Keratinocyte (primary cell): Measurements from ENCODE around the gene PCGF2. TPM values are rescaled to one million over a fixed set of nuclear protein-coding genes. Genes with fewer than 3 reads are reported as not detected.

Experiments used
- DNase-seq: peaks from one replicate; pipeline ENCODE4 v3.0.0-alpha.2; 2011; ENCODE audit warnings: low read depth, missing footprints, low spot score
- FAIRE-seq: peaks from 2 replicates; lab custom pipeline; 2011; peaks lifted over from hg19 to GRCh38; lab: Jason Lieb, UNC
- H2AFZ ChIP-seq: 2 replicates; pipeline ENCODE4 v1.6.0; 2012; ENCODE audit warnings: low read length, control low read depth, inconsistent platforms; ENCODE audit not compliant: control insufficient read depth
- H3K27ac ChIP-seq: 2 replicates; pipeline ENCODE4 v1.5.1; 2011; ENCODE audit warnings: low read length; ENCODE audit not compliant: control insufficient read depth, insufficient read depth
- H3K27me3 ChIP-seq: 3 replicates; pipeline ENCODE4 v1.6.0; 2011; ENCODE audit warnings: low read length; ENCODE audit not compliant: control insufficient read depth, insufficient read depth; ENCODE audit errors: extremely low read depth
- H3K36me3 ChIP-seq, 2 experiments: 2 replicates in 1 of 2; 3 replicates in 1 of 2; pipeline ENCODE4 v1.5.1; 2011; ENCODE audit warnings: low read length in 2 of 2, mild to moderate bottlenecking in 1 of 2; ENCODE audit not compliant: control insufficient read depth in 2 of 2, insufficient read depth in 2 of 2; ENCODE audit errors: extremely low read depth in 1 of 2
- H3K4me1 ChIP-seq: 3 replicates; pipeline ENCODE4 v1.5.1; 2011; ENCODE audit warnings: low read length; ENCODE audit not compliant: control insufficient read depth, insufficient read depth; ENCODE audit errors: extremely low read depth
- H3K4me2 ChIP-seq: 3 replicates; pipeline ENCODE4 v1.6.0; 2011; ENCODE audit warnings: low read depth, low read length; ENCODE audit not compliant: control insufficient read depth, insufficient read depth; ENCODE audit errors: extremely low read depth
- H3K4me3 ChIP-seq, 3 experiments: fragments of 200-600 bp in 1 of 3; sonication (generic) in 1 of 3; 2 replicates in 2 of 3; 3 replicates in 1 of 3; pipeline ENCODE4 v1.5.1; 2011 to 2016; ENCODE audit warnings: low read length in 3 of 3, mild to moderate bottlenecking in 3 of 3, control low read depth in 2 of 3, inconsistent platforms in 1 of 3, low read depth in 1 of 3, mixed read lengths in 1 of 3, mixed run types in 1 of 3, moderate library complexity in 1 of 3; ENCODE audit not compliant: control insufficient read depth in 2 of 3, insufficient read depth in 2 of 3; ENCODE audit errors: extremely low read depth in 1 of 3
- H3K79me2 ChIP-seq: 2 replicates; pipeline ENCODE4 v1.6.0; 2012; ENCODE audit warnings: low read length; ENCODE audit not compliant: control insufficient read depth, insufficient read depth
- H3K9ac ChIP-seq: 3 replicates; pipeline ENCODE4 v1.6.0; 2011; ENCODE audit warnings: low read length; ENCODE audit not compliant: control insufficient read depth, insufficient read depth; ENCODE audit errors: extremely low read depth
- H3K9me1 ChIP-seq: 3 replicates; pipeline ENCODE4 v1.6.0; 2011; ENCODE audit warnings: low read length; ENCODE audit not compliant: control insufficient read depth, insufficient read depth; ENCODE audit errors: extremely low read depth
- H3K9me3 ChIP-seq: 2 replicates; pipeline ENCODE4 v1.5.1; 2012; ENCODE audit warnings: low read depth, low read length; ENCODE audit not compliant: control insufficient read depth
- H4K20me1 ChIP-seq: 3 replicates; pipeline ENCODE4 v1.6.0; 2011; ENCODE audit warnings: low read length; ENCODE audit not compliant: control insufficient read depth, insufficient read depth; ENCODE audit errors: extremely low read depth
- EZH2 ChIP-seq: IDR thresholded peaks from one replicate; pipeline ENCODE4 v1.6.1; 2012; ENCODE audit warnings: inconsistent platforms, mild to moderate bottlenecking, low read length, moderate library complexity
- dilution Hi-C: fragments of 300-500 bp; cut with MboI; formaldehyde crosslinking; loops from one replicate; pipeline ENCODE4 v1.7.0; 2020; ENCODE audit warnings: low sequenced_read_pairs; ENCODE audit not compliant: extremely low pct_ligation_motif_present
- polyA plus RNA-seq, 5 experiments: library from polyadenylated mRNA; depleted of rRNA in 3 of 5; stranded (reverse) in 3 of 5; stranded (forward) in 1 of 5; unstranded in 1 of 5; fragments of >200 nt; gene quantifications; 1 replicate in 1 of 5; 2 replicates in 3 of 5; 3 replicates in 1 of 5; pipeline versions ENCODE4 v1.2.1 to v1.2.3, GENCODE V29; 2011 to 2012; ENCODE audit warnings: missing spikeins in 2 of 5, low read depth in 1 of 5, low replicate concordance in 1 of 5
- TF ChIP-seq, protein P1 (sequence below), 3 experiments: IDR thresholded peaks in 1 of 3; conservative IDR thresholded peaks in 1 of 3; optimal IDR thresholded peaks in 1 of 3; 2 replicates in 2 of 3; 3 replicates in 1 of 3; pipeline versions ENCODE3 to v1.5.1; 2011; ENCODE audit warnings: low read length in 3 of 3, mild to moderate bottlenecking in 3 of 3, moderate library complexity in 2 of 3, control low read depth in 1 of 3, inconsistent platforms in 1 of 3; ENCODE audit not compliant: insufficient read depth in 2 of 3; ENCODE audit errors: extremely low read depth in 1 of 3

Gene PCGF2
- polyA plus RNA-seq, 1 donor (not counting 4 experiments of a cell fraction or from before 2014, with no cell fraction given): 4.1 TPM

DNA sequence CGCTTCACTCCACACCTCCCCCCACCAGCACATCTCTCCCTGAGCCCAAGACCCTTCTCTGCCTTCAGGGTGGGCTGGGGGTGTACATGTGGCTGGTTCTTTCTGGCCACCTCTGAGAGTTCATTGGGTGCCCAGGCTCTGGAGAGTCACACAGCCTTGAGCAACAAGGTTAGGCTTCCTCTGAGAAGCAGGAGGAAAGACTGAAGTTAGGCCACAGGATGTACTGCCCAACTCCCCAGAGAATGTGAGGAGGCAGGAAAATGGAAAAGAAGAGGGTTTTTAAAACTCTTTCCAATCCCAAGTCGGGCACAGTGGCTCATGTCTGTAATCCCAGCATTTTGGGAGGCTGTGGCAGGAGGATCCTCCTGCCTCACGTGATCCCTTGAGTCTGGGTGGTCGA lies 7.3 kb downstream of the PCGF2 start:
- dilution Hi-C loops: no loop called here
- no peak for DNase-seq
- Histone ChIP-seq H3K79me2 (peaks cover 46% of the 10 kb centered on the region), H3K36me3 (peaks cover 8 to 15% of the 10 kb centered on the region in 2 experiments), H4K20me1 (peaks cover 4% of the 10 kb centered on the region), H3K4me3 (no peak overlapping the region), H2AFZ (no peak overlapping the region), H3K4me2 (no peak overlapping the region), H3K9me1 (peaks cover under 1% of the 10 kb centered on the region), H3K27me3 (no peaks in the 10 kb centered on the region), H3K4me1 (peaks cover 13% of the 10 kb centered on the region), H3K9ac (no peak overlapping the region), H3K9me3 (no peaks in the 10 kb centered on the region), H3K27ac (no peak overlapping the region)
- TF ChIP-seq EZH2: no peak
- TF ChIP-seq, protein P1, sequence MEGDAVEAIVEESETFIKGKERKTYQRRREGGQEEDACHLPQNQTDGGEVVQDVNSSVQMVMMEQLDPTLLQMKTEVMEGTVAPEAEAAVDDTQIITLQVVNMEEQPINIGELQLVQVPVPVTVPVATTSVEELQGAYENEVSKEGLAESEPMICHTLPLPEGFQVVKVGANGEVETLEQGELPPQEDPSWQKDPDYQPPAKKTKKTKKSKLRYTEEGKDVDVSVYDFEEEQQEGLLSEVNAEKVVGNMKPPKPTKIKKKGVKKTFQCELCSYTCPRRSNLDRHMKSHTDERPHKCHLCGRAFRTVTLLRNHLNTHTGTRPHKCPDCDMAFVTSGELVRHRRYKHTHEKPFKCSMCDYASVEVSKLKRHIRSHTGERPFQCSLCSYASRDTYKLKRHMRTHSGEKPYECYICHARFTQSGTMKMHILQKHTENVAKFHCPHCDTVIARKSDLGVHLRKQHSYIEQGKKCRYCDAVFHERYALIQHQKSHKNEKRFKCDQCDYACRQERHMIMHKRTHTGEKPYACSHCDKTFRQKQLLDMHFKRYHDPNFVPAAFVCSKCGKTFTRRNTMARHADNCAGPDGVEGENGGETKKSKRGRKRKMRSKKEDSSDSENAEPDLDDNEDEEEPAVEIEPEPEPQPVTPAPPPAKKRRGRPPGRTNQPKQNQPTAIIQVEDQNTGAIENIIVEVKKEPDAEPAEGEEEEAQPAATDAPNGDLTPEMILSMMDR (optimal IDR thresholded peaks at IDR 0.05 in 1 of 3, IDR thresholded peaks at IDR 0.05 in 1 of 3, conservative IDR thresholded peaks at IDR 0.05 in 1 of 3; ENCODE audit: extremely low read depth in 1 of 3, insufficient read depth in 2 of 3, low read length in 3 of 3): no peak
- FAIRE-seq: no peak

DNA sequence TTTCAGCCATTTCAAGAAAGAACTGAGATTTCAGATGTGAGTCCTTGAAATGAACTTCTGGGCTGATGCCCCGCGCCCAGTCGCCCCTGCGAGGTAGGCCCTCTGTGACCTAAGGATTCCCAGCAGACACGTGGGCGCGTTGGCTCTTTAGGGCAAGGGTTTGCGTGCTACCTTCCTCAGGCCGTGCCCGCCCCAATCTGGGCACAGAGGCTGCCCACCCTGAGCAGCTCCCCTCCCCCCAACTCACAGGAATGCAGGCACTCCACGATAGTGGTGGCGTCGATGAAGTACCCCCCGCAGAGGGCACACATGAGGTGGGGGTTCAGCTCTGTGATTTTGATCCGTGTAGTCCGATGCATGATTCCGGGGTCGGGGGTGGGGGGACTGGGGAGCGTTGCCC lies 8.1 kb downstream of the PCGF2 start:
- Histone ChIP-seq H2AFZ (no peak overlapping the region), H3K36me3 (peaks cover 9 to 15% of the 10 kb centered on the region in 2 experiments), H3K4me3 (no peak overlapping the region), H3K27ac (no peak overlapping the region), H4K20me1 (peaks cover 4% of the 10 kb centered on the region), H3K9ac (no peak overlapping the region), H3K4me1 (peaks cover 13% of the 10 kb centered on the region), H3K9me3 (no peaks in the 10 kb centered on the region), H3K27me3 (no peaks in the 10 kb centered on the region), H3K79me2 (peaks cover 39% of the 10 kb centered on the region), H3K4me2 (no peak overlapping the region), H3K9me1 (no peaks in the 10 kb centered on the region)
- TF ChIP-seq, protein P1 (optimal IDR thresholded peaks at IDR 0.05 in 1 of 3, IDR thresholded peaks at IDR 0.05 in 1 of 3, conservative IDR thresholded peaks at IDR 0.05 in 1 of 3; ENCODE audit: extremely low read depth in 1 of 3, insufficient read depth in 2 of 3, low read length in 3 of 3): no peak
- no peak for TF ChIP-seq EZH2
- DNase-seq (no peak), FAIRE-seq (no peak)
- dilution Hi-C loops: no loop called here
